H1 (cell line): ENCODE data around the gene LHB. TPM values are rescaled to one million over a fixed set of nuclear protein-coding genes. Genes with fewer than 3 reads are reported as not detected.
A peak's percentile ranks its signal among the peaks of the same experiment; 100 is the strongest.

Source experiments
- CTCF ChIA-PET: fragments of 300-600 bp; sonication (Branson Sonifier 250); formaldehyde crosslinking; loops from one replicate; lab custom pipeline; 2021; ENCODE audit not compliant: partially characterized antibody; lab: Charles Lee
- POLR2A ChIA-PET: fragments of 300-600 bp; sonication (Branson Sonifier 250); formaldehyde crosslinking; loops from one replicate; lab custom pipeline; 2021; ENCODE audit warnings: inconsistent platforms; ENCODE audit not compliant: partially characterized antibody; lab: Charles Lee
- DNase-seq, 2 experiments: peaks; one replicate each; pipeline versions ENCODE4 v3.0.0 to v3.0.0-alpha.2; 2010 to 2022; ENCODE audit warnings: low spot score in 2 of 2, low read depth in 1 of 2, mixed read lengths in 1 of 2
- FAIRE-seq: peaks from 2 replicates; lab custom pipeline; 2011; peaks lifted over from hg19 to GRCh38; lab: Jason Lieb, UNC
- H2AFZ ChIP-seq: 2 replicates; pipeline ENCODE4 v1.8.1; 2012; ENCODE audit warnings: low read length, inconsistent platforms
- H2AK5ac ChIP-seq: 2 replicates; pipeline ENCODE4 v1.6.1; 2013; ENCODE audit warnings: low read depth, low read length
- H2BK120ac ChIP-seq: replicated peaks from 2 replicates; pipeline ENCODE3; 2013; ENCODE audit warnings: low read depth, low read length, inconsistent platforms
- H2BK12ac ChIP-seq: 2 replicates; pipeline ENCODE4 v1.6.1; 2013; ENCODE audit warnings: low read depth, low read length
- H2BK15ac ChIP-seq: 2 replicates; pipeline ENCODE4 v1.6.1; 2013; ENCODE audit warnings: low read length
- H2BK20ac ChIP-seq: 2 replicates; pipeline ENCODE4 v1.6.1; 2013; ENCODE audit warnings: low read length
- H2BK5ac ChIP-seq: 2 replicates; pipeline ENCODE4 v1.6.1; 2013; ENCODE audit warnings: low read depth, low read length
- H3K14ac ChIP-seq: 2 replicates; pipeline ENCODE4 v1.6.1; 2013; ENCODE audit warnings: inconsistent platforms; ENCODE audit not compliant: insufficient read length
- H3K18ac ChIP-seq: 2 replicates; pipeline ENCODE4 v1.6.1; 2013; ENCODE audit warnings: low read length; ENCODE audit errors: extremely low read depth
- H3K23ac ChIP-seq: 2 replicates; pipeline ENCODE4 v1.6.1; 2013; ENCODE audit warnings: inconsistent platforms; ENCODE audit not compliant: insufficient read length
- H3K23me2 ChIP-seq: 2 replicates; pipeline ENCODE4 v1.6.1; 2013; ENCODE audit warnings: low read depth, low read length
- H3K27ac ChIP-seq: 2 replicates; pipeline ENCODE4 v1.6.1; 2011; ENCODE audit warnings: low read depth, low read length, inconsistent platforms
- H3K27me3 ChIP-seq, 4 experiments: replicated peaks in 1 of 4; 1 replicate in 1 of 4; 2 replicates in 3 of 4; pipeline versions ENCODE4 v1.6.1 to v1.8.1; 2011 to 2013; ENCODE audit warnings: low read length in 3 of 4, mild to moderate bottlenecking in 3 of 4, inconsistent platforms in 2 of 4, mixed read lengths in 2 of 4, moderate library complexity in 1 of 4; ENCODE audit not compliant: control insufficient read depth in 3 of 4, insufficient read depth in 3 of 4; ENCODE audit errors: extremely low read depth in 1 of 4
- H3K36me3 ChIP-seq, 4 experiments: 2 replicates each; pipeline versions ENCODE4 v1.6.1 to v1.8.1; 2011 to 2013; ENCODE audit warnings: mild to moderate bottlenecking in 4 of 4, low read length in 3 of 4, moderate library complexity in 2 of 4, control low read depth in 1 of 4, inconsistent platforms in 1 of 4; ENCODE audit not compliant: insufficient read depth in 4 of 4, control insufficient read depth in 2 of 4
- H3K4ac ChIP-seq: replicated peaks from 2 replicates; pipeline ENCODE3; 2013; ENCODE audit warnings: low read length, low read depth, mixed read lengths, inconsistent platforms; ENCODE audit not compliant: insufficient read length
- H3K4me1 ChIP-seq, 4 experiments: replicated peaks in 1 of 4; 1 replicate in 1 of 4; 2 replicates in 3 of 4; pipeline versions ENCODE4 v1.6.1 to v1.8.1; 2011 to 2013; ENCODE audit warnings: low read length in 3 of 4, inconsistent platforms in 2 of 4, mixed read lengths in 1 of 4; ENCODE audit not compliant: insufficient read depth in 4 of 4, control insufficient read depth in 3 of 4
- H3K4me2 ChIP-seq, 2 experiments: 2 replicates each; pipeline versions ENCODE4 v1.6.1 to v1.8.1; 2011 to 2013; ENCODE audit warnings: low read depth in 2 of 2, low read length in 2 of 2, control low read depth in 1 of 2, inconsistent platforms in 1 of 2, mild to moderate bottlenecking in 1 of 2; ENCODE audit not compliant: insufficient read depth in 1 of 2
- H3K4me3 ChIP-seq, 4 experiments: fragments of 200-600, 300-600 bp in 1 of 4; sonication (generic), shearing (Covaris generic), sonication (Bioruptor Twin) in 1 of 4; 2 replicates each; pipeline versions ENCODE4 v1.5.1 to v1.8.1; 2011 to 2016; ENCODE audit warnings: low read length in 4 of 4, low read depth in 3 of 4, control low read depth in 2 of 4, inconsistent platforms in 2 of 4, mild to moderate bottlenecking in 2 of 4, mixed read lengths in 1 of 4, moderate library complexity in 1 of 4; ENCODE audit not compliant: insufficient read depth in 2 of 4; ENCODE audit errors: extremely low read depth in 1 of 4
- H3K56ac ChIP-seq: replicated peaks from 2 replicates; pipeline ENCODE3; 2013; ENCODE audit warnings: low read depth, mild to moderate bottlenecking, mixed read lengths, low read length, inconsistent platforms; ENCODE audit not compliant: insufficient read length
- H3K79me1 ChIP-seq: 2 replicates; pipeline ENCODE4 v1.6.1; 2013; ENCODE audit warnings: low read depth, low read length, control low read depth
- H3K79me2 ChIP-seq, 2 experiments: 2 replicates each; pipeline versions ENCODE4 v1.6.1 to v1.8.1; 2012 to 2013; ENCODE audit warnings: low read length in 2 of 2, mild to moderate bottlenecking in 2 of 2, inconsistent platforms in 1 of 2; ENCODE audit not compliant: insufficient read depth in 2 of 2, control insufficient read depth in 1 of 2
- H3K9ac ChIP-seq, 4 experiments: replicated peaks in 1 of 4; 1 replicate in 1 of 4; 2 replicates in 3 of 4; pipeline versions ENCODE4 v1.6.1 to v1.8.1; 2011 to 2013; ENCODE audit warnings: low read depth in 3 of 4, low read length in 3 of 4, control low read depth in 2 of 4, mild to moderate bottlenecking in 2 of 4, moderate library complexity in 2 of 4, inconsistent platforms in 1 of 4; ENCODE audit errors: extremely low read depth in 1 of 4
- H3K9me3 ChIP-seq, 2 experiments: 2 replicates each; pipeline versions ENCODE4 v1.6.1 to v1.8.1; 2012 to 2013; ENCODE audit warnings: mild to moderate bottlenecking in 2 of 2, moderate library complexity in 2 of 2, control low read depth in 1 of 2, inconsistent platforms in 1 of 2, low read depth in 1 of 2, low read length in 1 of 2, mixed read lengths in 1 of 2; ENCODE audit not compliant: insufficient read depth in 2 of 2
- H4K20me1 ChIP-seq, 2 experiments: replicated peaks in 1 of 2; 2 replicates each; pipeline versions ENCODE3 to v1.8.1; 2011 to 2013; ENCODE audit warnings: inconsistent platforms in 2 of 2, low read length in 2 of 2, mild to moderate bottlenecking in 1 of 2; ENCODE audit not compliant: insufficient read depth in 2 of 2, control insufficient read depth in 1 of 2
- H4K5ac ChIP-seq: 2 replicates; pipeline ENCODE4 v1.6.1; 2013; ENCODE audit warnings: low read length, low read depth, mixed read lengths, inconsistent platforms; ENCODE audit not compliant: insufficient read length
- H4K8ac ChIP-seq: 2 replicates; pipeline ENCODE4 v1.8.0; 2013; ENCODE audit warnings: mild to moderate bottlenecking, moderate library complexity, low read length, inconsistent platforms; ENCODE audit not compliant: insufficient read depth; ENCODE audit errors: extremely low read depth
- H4K91ac ChIP-seq: replicated peaks from 2 replicates; pipeline ENCODE3; 2013; ENCODE audit warnings: low read length, mixed read lengths, inconsistent platforms; ENCODE audit not compliant: insufficient read length
- NANOG ChIP-seq: IDR thresholded peaks from 2 replicates; pipeline ENCODE4 v1.6.1; 2011; ENCODE audit warnings: low read length, low read depth, mild to moderate bottlenecking, inconsistent platforms; ENCODE audit not compliant: insufficient read depth, poor library complexity, severe bottlenecking
- TAF7 ChIP-seq: optimal IDR thresholded peaks from 2 replicates; pipeline ENCODE3; 2011; ENCODE audit warnings: low read depth, mild to moderate bottlenecking, inconsistent platforms, low read length, moderate library complexity, borderline replicate concordance
- WGBS, 2 experiments: shearing (Covaris generic) in 1 of 2; methylation state at CpG; one replicate each; pipeline versions ENCODE4 v1.1.6 to v1.1.7; 2013 to 2015; ENCODE audit warnings: low lambda C conversion rate in 2 of 2, mixed read lengths in 2 of 2, inconsistent platforms in 1 of 2, low coverage in 1 of 2, missing lambda C conversion rate in 1 of 2; ENCODE audit not compliant: insufficient replicate concordance in 2 of 2, insufficient coverage in 1 of 2, insufficient read length in 1 of 2; ENCODE audit errors: extremely low coverage in 1 of 2, missing lambda C conversion rate in 1 of 2; 5-methylcytosine and 5-hydroxymethylcytosine counted together
- polyA plus RNA-seq, 7 experiments: library from polyadenylated mRNA; depleted of rRNA in 3 of 7; stranded (reverse) in 5 of 7; unstranded in 2 of 7; fragments of >200 nt in 5 of 7; fragments of 200-250 nt in 2 of 7; gene quantifications; 1 replicate in 5 of 7; 2 replicates in 1 of 7; 4 replicates in 1 of 7; pipeline versions ENCODE4 v1.2.1 to v1.2.3, GENCODE V29; 2011 to 2013; ENCODE audit warnings: missing spikeins in 2 of 7, mixed read lengths in 2 of 7
- total RNA-seq: library from RNA; stranded (reverse); fragmentation: NEBNext Ultra II Directional; extraction: Animal tissue kit (Norgen Biotek cat#: 25700); gene quantifications from 2 replicates; pipeline ENCODE4 v1.2.1, GENCODE V29; 2021

LHB gene
- total and polyA plus RNA-seq, 2 of the 8 experiments (the other 6 are each of a cell fraction or from before 2014, with no cell fraction given), result 0.53 TPM; not detected in 1

- Histone ChIP-seq H2BK20ac (no peak overlapping the region), H3K23me2 (peaks cover 5% of the 10 kb centered on the region; the same call in 1 of the 2 replicates), H4K5ac (no peak overlapping the region), H3K9ac (no peak overlapping the region), H3K79me1 (peaks cover 2% of the 10 kb centered on the region; the same call in 1 of the 2 replicates), H3K18ac (no peak overlapping the region), H4K8ac (no peak overlapping the region), H3K79me2 (peaks cover 0 to 12% of the 10 kb centered on the region in 2 experiments; a peak in 2 of 4 replicates), H3K4me3 (no peak overlapping the region), H3K27ac (no peak overlapping the region), H3K4ac (no peak overlapping the region), H2BK120ac (no peak overlapping the region), H3K56ac (no peak overlapping the region), H3K23ac (no peak overlapping the region), H2BK12ac (no peak overlapping the region), H3K4me2 (no peak overlapping the region), H4K91ac (no peak overlapping the region), H2AFZ (no peak overlapping the region), H3K4me1 (peaks cover 0 to 3% (median 1%) of the 10 kb centered on the region in 4 experiments; a peak in 4 of 7 replicates), H4K20me1 (peaks cover 3 to 13% of the 10 kb centered on the region in 2 experiments), H2AK5ac (no peak overlapping the region), H2BK5ac (no peak overlapping the region), H2BK15ac (no peak overlapping the region), H3K36me3 (peaks cover 7 to 34% (median 19%) of the 10 kb centered on the region in 4 experiments; a peak in 5 of 8 replicates), H3K14ac (no peak overlapping the region), H3K9me3 (no peaks in the 10 kb centered on the region), H3K27me3 (no peaks in the 10 kb centered on the region)
- FAIRE-seq (no peak), DNase-seq (no peak)
- ChIA-PET POLR2A (interaction anchor here (0.9 to 4.6 kb wide), 15 partner anchors 9 to 144 kb away, joined by 3 to 27 read pairs (median 4); partner anchors contain the start of genes BAX, DHDH, NUCB1 and PPP1R15A), CTCF (interaction anchor here (0.5 to 3.0 kb wide), 49 partner anchors 8 to 218 kb away, joined by 3 to 18 read pairs (median 5); partner anchors contain the start of genes BAX, DHDH, FUT1 and GYS1)
- 95% methylated on average over 22 of the region's 23 CpGs; no CpG with 5 or more reads in 1 of the 2 experiments for WGBS, 2 experiments
- no peak for TF ChIP-seq NANOG
- peak; percentile 27 for TF ChIP-seq TAF7
Measured at GRCh38 chr19:48970139-48970766, 46.6 kb downstream of the LHB start.
